Measurements from ENCODE around the gene RBBP7. TPM values are rescaled to one million over a fixed set of nuclear protein-coding genes. Genes with fewer than 3 reads are reported as not detected.

Gene RBBP7
- 79.3 and 100 TPM in 2 replicates for total RNA-seq

GRCh38 chrX:16870095-16870861 is at the start of gene RBBP7:
TSS of gene RBBP7 (minus strand) at chrX:16870362. CDS start at chrX:16870053, 309 bp downstream.

Other genes starting within 250 kb of the RBBP7 start
- not detected in 2 replicates for gene S100G, start 220.2 kb downstream of the RBBP7 start, total RNA-seq
- 6.2 and 7.6 TPM in 2 replicates for gene CTPS2, start 157.7 kb downstream of the RBBP7 start, total RNA-seq
- gene SYAP1, start 150.8 kb downstream of the RBBP7 start, total RNA-seq = 13.9 and 19.3 TPM in 2 replicates
- 11.6 and 13.7 TPM in 2 replicates for gene TXLNG, start 83.9 kb downstream of the RBBP7 start, total RNA-seq
- gene REPS2, start 76.3 kb upstream of the RBBP7 start, total RNA-seq = 0.38 and 1.8 TPM in 2 replicates

Data from hair follicular keratinocyte (primary cell).